Lower leg skin (tissue), 3 donors: ENCODE data around the gene EFTUD2.

ENCODE experiments used
- POLR2A ChIP-seq, 2 donors: fragments of 450-650 bp; IDR thresholded peaks; one replicate each; pipeline ENCODE4 v1.6.1; 2016 to 2017; ENCODE audit warnings: antibody characterized with exemption in 2 of 2, mild to moderate bottlenecking in 1 of 2, moderate library complexity in 1 of 2
- TF ChIP-seq, protein P1 (sequence below), 3 donors: fragments of 450-650 bp; IDR thresholded peaks; one replicate each; pipeline ENCODE4 v1.5.1; 2016; ENCODE audit warnings: antibody characterized with exemption in 3 of 3, mild to moderate bottlenecking in 3 of 3, moderate library complexity in 2 of 3

DNA sequence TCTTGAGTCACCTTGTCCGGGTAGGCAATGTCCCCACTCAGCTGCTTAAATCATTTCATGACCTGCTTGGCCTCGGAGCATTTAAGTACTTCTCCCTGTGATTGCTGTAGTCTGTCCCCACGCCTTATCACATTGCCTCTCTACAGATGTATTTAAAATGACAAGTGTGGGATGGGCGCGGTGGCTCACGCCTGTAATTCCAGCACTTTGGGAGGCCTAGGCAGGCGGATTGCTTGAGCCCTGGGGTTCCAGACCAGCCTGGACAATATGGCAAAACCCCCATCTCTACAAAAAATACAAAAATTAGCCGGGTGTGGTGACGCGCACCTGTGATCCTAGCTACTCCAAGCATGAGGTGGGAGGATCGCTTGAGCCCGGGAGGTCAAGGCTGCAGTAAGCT is 67.9 kb downstream of the EFTUD2 start:
- TF ChIP-seq, protein P1, sequence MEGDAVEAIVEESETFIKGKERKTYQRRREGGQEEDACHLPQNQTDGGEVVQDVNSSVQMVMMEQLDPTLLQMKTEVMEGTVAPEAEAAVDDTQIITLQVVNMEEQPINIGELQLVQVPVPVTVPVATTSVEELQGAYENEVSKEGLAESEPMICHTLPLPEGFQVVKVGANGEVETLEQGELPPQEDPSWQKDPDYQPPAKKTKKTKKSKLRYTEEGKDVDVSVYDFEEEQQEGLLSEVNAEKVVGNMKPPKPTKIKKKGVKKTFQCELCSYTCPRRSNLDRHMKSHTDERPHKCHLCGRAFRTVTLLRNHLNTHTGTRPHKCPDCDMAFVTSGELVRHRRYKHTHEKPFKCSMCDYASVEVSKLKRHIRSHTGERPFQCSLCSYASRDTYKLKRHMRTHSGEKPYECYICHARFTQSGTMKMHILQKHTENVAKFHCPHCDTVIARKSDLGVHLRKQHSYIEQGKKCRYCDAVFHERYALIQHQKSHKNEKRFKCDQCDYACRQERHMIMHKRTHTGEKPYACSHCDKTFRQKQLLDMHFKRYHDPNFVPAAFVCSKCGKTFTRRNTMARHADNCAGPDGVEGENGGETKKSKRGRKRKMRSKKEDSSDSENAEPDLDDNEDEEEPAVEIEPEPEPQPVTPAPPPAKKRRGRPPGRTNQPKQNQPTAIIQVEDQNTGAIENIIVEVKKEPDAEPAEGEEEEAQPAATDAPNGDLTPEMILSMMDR (IDR thresholded peaks at IDR 0.05) = no peak
- no peak for TF ChIP-seq POLR2A (IDR thresholded peaks at IDR 0.05)
